ES-I3 (cell line): ENCODE data around the gene HBD.

Experiments used
- H3K36me3 ChIP-seq: 2 replicates; pipeline ENCODE4 v1.6.1; 2013; ENCODE audit warnings: mild to moderate bottlenecking, low read length, control low read depth, moderate library complexity; ENCODE audit not compliant: insufficient read depth
- H3K4me1 ChIP-seq: 2 replicates; pipeline ENCODE4 v1.6.1; 2013; ENCODE audit warnings: mild to moderate bottlenecking, control low read depth, low read length; ENCODE audit not compliant: insufficient read depth
- H3K9ac ChIP-seq: 2 replicates; pipeline ENCODE4 v1.6.1; 2013; ENCODE audit warnings: low read depth, mild to moderate bottlenecking, low read length, moderate library complexity
- H3K9me3 ChIP-seq: 2 replicates; pipeline ENCODE4 v1.6.1; 2013; ENCODE audit warnings: mild to moderate bottlenecking, low read length, moderate library complexity; ENCODE audit not compliant: control insufficient read depth, insufficient read depth

Gene HBD

DNA sequence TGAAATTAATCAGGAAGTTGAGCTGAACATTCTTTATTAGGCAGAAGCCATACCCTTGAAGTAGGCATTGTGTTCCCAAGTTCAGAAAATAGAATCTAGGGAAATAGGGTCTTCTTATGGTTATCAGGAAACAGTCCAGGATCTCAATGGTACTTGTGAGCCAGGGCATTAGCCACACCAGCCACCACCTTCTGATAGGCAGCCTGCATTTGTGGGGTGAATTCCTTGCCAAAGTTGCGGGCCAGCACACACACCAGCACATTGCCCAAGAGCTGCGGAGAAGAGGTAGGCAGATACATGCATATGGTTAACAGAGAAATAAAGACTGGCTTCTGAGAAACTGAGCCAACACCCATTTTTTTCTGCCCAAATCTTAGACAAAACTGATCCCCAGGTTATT lies 1.5 kb downstream of the HBD start:
- Histone ChIP-seq H3K9me3 (no peaks in the 10 kb centered on the region), H3K36me3 (no peaks in the 10 kb centered on the region), H3K9ac (no peak overlapping the region), H3K4me1 (no peaks in the 10 kb centered on the region)

DNA sequence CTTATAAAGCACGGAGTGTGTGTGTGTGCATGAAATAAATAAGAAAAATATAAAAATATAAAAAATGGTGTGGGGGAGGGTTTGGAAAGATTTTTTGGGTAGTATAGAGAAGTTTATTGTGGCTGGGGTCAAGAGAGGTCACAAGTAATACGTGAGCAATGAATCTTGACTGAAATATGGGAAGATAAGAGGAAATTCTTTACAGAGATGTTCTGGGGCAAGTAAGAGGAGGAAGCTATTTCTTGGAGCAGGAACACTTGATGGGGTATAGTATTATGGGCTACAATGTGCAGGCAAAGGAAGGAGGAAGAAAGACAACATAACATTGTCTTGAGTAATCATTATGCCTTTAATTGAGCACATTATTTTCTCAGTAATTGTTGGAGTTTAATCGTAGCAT lies 2.1 kb downstream of the HBD start:
- Histone ChIP-seq H3K9ac (no peak overlapping the region), H3K9me3 (no peaks in the 10 kb centered on the region), H3K4me1 (no peaks in the 10 kb centered on the region), H3K36me3 (no peaks in the 10 kb centered on the region)

DNA sequence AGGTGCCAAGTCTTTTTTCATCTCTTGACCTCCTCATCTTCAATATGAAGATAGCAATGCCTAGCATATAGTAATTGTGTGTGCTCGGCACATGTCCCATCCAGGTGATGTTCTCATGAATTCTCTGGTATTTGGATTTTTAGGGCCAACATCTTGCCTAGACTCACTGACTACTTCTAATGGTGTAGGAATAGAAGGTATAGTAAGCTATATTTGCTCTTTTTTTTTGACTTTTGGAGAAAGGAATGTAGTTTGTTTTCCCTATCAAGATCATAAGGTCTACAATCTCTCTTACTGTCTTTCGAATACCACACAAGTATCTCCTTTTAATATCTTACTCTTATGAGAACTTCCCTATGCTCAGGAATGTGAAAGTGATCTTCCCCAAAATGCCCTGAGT lies 3.2 kb downstream of the HBD start:
- no peaks in the 10 kb centered on the region for H3K4me1 ChIP-seq
- no peaks in the 10 kb centered on the region for H3K36me3 ChIP-seq
- no peak overlapping the region for H3K9ac ChIP-seq
- no peaks in the 10 kb centered on the region for H3K9me3 ChIP-seq

DNA sequence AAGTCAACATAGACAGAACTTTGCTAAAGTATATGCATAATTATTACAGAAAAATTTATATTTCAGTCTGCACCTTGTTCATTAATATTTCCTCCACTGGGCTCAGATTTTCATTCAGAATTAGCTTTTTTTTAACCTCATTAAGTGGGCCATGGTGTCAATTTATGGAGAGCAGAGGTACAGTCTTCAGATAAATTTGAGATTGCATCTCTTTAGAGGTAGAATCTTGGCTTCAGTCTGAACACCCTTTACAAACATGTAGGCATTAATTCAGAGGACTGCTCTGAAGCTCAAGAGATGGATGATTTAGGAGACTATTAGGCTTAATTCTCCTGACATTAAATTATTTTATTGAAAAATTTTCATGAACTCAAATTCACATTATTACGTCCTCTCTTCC lies 4.0 kb downstream of the HBD start:
- Histone ChIP-seq H3K4me1 (no peaks in the 10 kb centered on the region), H3K9me3 (no peaks in the 10 kb centered on the region), H3K36me3 (no peaks in the 10 kb centered on the region), H3K9ac (no peak overlapping the region)

GRCh38 chr11:5229796-5230195 lies 4.5 kb downstream of the HBD start:
- H3K9ac ChIP-seq = no peak overlapping the region
- H3K36me3 ChIP-seq = no peaks in the 10 kb centered on the region
- H3K9me3 ChIP-seq = no peaks in the 10 kb centered on the region
- no peaks in the 10 kb centered on the region for H3K4me1 ChIP-seq

DNA sequence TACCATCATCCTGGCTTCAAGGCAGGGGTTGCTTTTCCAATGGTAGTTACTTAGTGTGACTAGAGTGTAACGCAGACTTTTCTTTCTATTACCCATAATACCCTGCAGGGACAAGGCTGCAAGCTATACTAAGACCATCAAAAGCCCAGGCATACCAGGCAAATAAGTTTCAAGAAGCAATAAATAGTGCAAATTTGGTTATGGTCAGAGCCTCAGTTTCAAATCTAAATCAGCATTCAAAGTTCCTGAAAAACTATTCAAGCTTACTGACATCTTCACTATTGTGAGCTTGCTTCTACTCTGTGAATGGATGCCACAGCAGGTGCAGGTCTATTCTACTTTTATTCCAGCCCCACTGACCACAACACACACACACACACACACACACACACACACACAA lies 4.9 kb downstream of the HBD start:
- no peaks in the 10 kb centered on the region for H3K9me3 ChIP-seq
- no peaks in the 10 kb centered on the region for H3K36me3 ChIP-seq
- H3K9ac ChIP-seq = no peak overlapping the region
- H3K4me1 ChIP-seq = no peaks in the 10 kb centered on the region

DNA sequence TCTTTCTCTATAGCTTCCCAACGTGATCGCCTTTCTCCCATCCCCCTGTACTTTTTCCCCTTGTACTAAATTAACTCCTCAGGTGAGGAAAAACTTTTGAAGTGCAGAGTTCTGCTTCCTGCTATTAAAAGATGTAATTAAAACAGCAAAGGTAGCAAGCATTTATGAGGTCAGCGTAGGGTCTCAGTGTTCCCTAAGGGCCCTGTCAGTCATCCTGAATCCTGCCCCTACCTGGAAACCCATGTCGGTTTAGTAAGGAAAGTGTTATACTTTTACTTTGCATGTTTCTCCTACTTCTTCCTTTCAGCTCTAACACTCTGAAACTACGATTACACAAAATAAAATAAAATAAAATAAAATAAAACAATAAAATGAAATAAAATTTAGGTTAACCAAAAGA lies 6.2 kb downstream of the HBD start:
- H3K4me1 ChIP-seq = no peaks in the 10 kb centered on the region
- no peaks in the 10 kb centered on the region for H3K36me3 ChIP-seq
- H3K9ac ChIP-seq = no peak overlapping the region
- no peaks in the 10 kb centered on the region for H3K9me3 ChIP-seq

GRCh38 chr11:5227681-5228080 lies 6.6 kb downstream of the HBD start:
- Histone ChIP-seq H3K9me3 (no peaks in the 10 kb centered on the region), H3K36me3 (no peaks in the 10 kb centered on the region), H3K9ac (no peak overlapping the region), H3K4me1 (no peaks in the 10 kb centered on the region)

- H3K36me3 ChIP-seq = no peaks in the 10 kb centered on the region
- no peaks in the 10 kb centered on the region for H3K9me3 ChIP-seq
These were observed 7.5 kb downstream of the HBD start, which contains the start of gene HBB for GRCh38 chr11:5226732-5227310. HBB (minus strand) TSS chr11:5227071; CDS start chr11:5227021, 50 bp downstream.

DNA sequence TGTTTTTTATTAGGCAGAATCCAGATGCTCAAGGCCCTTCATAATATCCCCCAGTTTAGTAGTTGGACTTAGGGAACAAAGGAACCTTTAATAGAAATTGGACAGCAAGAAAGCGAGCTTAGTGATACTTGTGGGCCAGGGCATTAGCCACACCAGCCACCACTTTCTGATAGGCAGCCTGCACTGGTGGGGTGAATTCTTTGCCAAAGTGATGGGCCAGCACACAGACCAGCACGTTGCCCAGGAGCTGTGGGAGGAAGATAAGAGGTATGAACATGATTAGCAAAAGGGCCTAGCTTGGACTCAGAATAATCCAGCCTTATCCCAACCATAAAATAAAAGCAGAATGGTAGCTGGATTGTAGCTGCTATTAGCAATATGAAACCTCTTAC lies 8.8 kb downstream of the HBD start:
- Histone ChIP-seq H3K36me3 (no peaks in the 10 kb centered on the region), H3K9me3 (no peaks in the 10 kb centered on the region; the same call in 1 of the 2 replicates), H3K9ac (no peak overlapping the region), H3K4me1 (no peaks in the 10 kb centered on the region)

More at GRCh38 chr11:5226732-5227310, 7.5 kb downstream of the HBD start, which contains the start of gene HBB:
- Histone ChIP-seq H3K9ac (no peak within 1 kb of the TSS), H3K4me1 (no peaks in the 10 kb centered on the region)

DNA sequence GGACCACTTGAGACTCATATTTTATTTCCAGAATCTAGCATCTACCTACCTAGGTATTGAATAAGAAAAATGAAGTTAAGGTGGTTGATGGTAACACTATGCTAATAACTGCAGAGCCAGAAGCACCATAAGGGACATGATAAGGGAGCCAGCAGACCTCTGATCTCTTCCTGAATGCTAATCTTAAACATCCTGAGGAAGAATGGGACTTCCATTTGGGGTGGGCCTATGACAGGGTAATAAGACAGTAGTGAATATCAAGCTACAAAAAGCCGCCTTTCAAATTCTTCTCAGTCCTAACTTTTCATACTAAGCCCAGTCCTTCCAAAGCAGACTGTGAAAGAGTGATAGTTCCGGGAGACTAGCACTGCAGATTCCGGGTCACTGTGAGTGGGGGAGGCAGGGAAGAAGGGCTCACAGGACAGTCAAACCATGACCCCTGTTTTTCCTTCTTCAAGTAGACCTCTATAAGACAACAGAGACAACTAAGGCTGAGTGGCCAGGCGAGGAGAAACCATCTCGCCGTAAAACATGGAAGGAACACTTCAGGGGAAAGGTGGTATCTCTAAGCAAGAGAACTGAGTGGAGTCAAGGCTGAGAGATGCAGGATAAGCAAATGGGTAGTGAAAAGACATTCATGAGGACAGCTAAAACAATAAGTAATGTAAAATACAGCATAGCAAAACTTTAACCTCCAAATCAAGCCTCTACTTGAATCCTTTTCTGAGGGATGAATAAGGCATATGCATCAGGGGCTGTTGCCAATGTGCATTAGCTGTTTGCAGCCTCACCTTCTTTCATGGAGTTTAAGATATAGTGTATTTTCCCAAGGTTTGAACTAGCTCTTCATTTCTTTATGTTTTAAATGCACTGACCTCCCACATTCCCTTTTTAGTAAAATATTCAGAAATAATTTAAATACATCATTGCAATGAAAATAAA lies 9.5 kb downstream of the HBD start:
- Histone ChIP-seq H3K9me3 (no peaks in the 10 kb centered on the region; the same call in 1 of the 2 replicates), H3K4me1 (no peaks in the 10 kb centered on the region), H3K9ac (no peak overlapping the region), H3K36me3 (no peaks in the 10 kb centered on the region)

DNA sequence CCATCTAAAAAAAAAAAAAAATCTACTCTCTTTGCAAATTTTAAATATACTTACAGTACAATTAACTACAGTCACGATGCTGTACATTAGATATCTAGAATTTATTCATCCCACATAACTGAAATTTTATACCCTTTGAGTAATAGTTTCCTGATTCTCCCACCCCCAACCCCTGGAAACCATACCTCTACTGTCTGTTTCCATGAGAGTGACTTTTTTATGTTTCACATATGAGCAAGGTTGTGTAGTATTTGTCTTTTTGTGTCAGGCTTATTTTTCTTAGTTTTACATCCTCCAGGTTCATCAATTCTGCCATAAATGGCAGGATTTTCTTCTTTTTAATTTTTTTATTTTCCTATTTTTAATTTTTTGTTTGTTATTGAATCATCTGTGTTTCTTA lies 10.6 kb downstream of the HBD start:
- Histone ChIP-seq H3K9ac (no peak overlapping the region), H3K9me3 (no peaks in the 10 kb centered on the region; the same call in 1 of the 2 replicates), H3K36me3 (no peaks in the 10 kb centered on the region), H3K4me1 (no peaks in the 10 kb centered on the region)

GRCh38 chr11:5223146-5223545 lies 11.1 kb downstream of the HBD start:
- H3K36me3 ChIP-seq = no peaks in the 10 kb centered on the region
- H3K4me1 ChIP-seq = no peaks in the 10 kb centered on the region

DNA sequence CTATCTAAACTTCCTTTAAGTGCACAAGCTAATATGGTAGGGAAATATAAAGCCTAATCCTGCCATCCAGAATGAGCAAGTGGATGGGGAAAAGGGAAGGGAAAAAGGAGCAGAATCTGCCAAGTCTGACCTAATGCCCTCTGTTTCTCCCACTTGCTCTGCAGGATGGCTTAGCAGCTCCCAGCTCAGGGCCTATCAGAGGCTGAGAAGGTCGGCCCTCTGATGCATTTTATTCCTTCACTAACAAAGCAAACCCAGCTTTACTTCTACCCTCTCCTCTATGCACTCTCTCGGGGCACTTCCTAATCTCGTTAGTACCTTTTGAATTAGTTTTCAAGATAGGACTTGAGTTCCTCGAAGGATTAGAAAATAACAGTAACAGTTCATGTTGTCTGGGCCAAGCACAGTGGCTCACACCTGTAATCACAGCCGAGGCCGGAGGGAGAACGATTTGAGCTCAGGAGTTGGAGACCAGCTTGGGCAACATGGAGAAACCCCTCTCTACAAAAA lies 23.9 kb downstream of the HBD start:
- Histone ChIP-seq H3K4me1 (peaks cover 3% of the 10 kb centered on the region; the same call in 1 of the 2 replicates), H3K36me3 (no peaks in the 10 kb centered on the region), H3K9ac (no peak overlapping the region), H3K9me3 (no peaks in the 10 kb centered on the region)

More at GRCh38 chr11:5223146-5223545, 11.1 kb downstream of the HBD start:
- Histone ChIP-seq H3K9me3 (no peaks in the 10 kb centered on the region; the same call in 1 of the 2 replicates), H3K9ac (no peak overlapping the region)

- no peaks in the 10 kb centered on the region for H3K36me3 ChIP-seq
- peaks cover 3% of the 10 kb centered on the region; the same call in 1 of the 2 replicates for H3K4me1 ChIP-seq
- H3K9me3 ChIP-seq = no peaks in the 10 kb centered on the region
- no peak overlapping the region for H3K9ac ChIP-seq
These were observed 29.5 kb downstream of the HBD start for GRCh38 chr11:5204787-5205186.
